SW 1271 (cell line): ENCODE measurements around the gene ST3GAL6.

Source experiments
- DNase-seq, 2 experiments: peaks; one replicate each; lab custom pipeline; 2025; lab: John Stamatoyannopoulos, UW

The ST3GAL6 gene, protein sequence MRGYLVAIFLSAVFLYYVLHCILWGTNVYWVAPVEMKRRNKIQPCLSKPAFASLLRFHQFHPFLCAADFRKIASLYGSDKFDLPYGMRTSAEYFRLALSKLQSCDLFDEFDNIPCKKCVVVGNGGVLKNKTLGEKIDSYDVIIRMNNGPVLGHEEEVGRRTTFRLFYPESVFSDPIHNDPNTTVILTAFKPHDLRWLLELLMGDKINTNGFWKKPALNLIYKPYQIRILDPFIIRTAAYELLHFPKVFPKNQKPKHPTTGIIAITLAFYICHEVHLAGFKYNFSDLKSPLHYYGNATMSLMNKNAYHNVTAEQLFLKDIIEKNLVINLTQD

GRCh38 chr3:98763076-98763475 is at the start of gene ST3GAL6:
Gene ST3GAL6, plus strand, starts transcription at chr3:98763340. Its CDS starts 5,101 bp downstream, at chr3:98768441.
- DNase-seq: no peak

DNA sequence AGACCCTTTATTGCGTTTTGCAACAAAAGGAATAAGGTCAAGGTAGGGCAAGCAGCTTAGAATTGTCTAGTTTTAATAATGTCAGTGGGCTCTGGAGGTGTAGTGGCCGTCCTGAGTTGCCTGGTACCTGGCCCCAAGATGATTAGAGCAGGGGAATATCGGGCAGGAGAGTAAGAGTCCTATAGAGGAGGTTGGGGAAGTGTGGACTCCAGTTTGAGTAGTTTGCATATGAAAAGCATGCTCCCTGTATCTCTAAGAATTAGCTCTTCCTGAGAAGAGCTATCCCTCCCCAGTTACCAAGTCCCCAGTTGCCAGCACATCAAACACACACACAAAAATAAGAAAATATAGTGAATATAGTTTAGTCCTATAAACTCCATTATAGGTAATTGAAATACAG is 49.2 kb upstream of the ST3GAL6 start:
- no peak for DNase-seq

- DNase-seq: no peak
Observed at GRCh38 chr3:98717584-98717983, 45.6 kb upstream of the ST3GAL6 start.

GRCh38 chr3:98718730-98719129 is 44.4 kb upstream of the ST3GAL6 start:
- DNase-seq: no peak

- DNase-seq: no peak
Observed at GRCh38 chr3:98721776-98722175, 41.4 kb upstream of the ST3GAL6 start.

GRCh38 chr3:98722389-98722788 is 40.8 kb upstream of the ST3GAL6 start:
- DNase-seq: no peak

DNA sequence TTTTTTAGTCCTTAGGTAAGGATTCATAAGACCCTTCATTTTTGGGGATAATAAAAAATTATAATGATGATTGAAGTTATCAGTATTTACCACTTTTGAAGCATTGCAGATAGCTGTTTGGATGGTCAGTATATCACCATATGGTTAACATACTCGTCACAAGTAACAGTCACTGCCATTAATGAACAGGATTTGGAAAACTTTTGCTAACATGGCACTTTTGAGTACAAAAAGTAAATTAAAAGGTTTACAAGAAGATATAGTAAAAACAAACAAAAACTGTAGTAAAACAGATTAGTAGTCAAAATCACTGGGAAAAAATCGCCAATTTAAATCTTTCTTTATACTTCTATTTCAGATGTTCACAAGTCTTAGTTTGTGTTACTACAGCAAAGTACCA is 37.8 kb upstream of the ST3GAL6 start:
- no peak for DNase-seq

GRCh38 chr3:98726084-98726483 is 37.1 kb upstream of the ST3GAL6 start:
- no peak for DNase-seq

GRCh38 chr3:98727638-98728037 is 35.5 kb upstream of the ST3GAL6 start:
- DNase-seq: no peak

DNA sequence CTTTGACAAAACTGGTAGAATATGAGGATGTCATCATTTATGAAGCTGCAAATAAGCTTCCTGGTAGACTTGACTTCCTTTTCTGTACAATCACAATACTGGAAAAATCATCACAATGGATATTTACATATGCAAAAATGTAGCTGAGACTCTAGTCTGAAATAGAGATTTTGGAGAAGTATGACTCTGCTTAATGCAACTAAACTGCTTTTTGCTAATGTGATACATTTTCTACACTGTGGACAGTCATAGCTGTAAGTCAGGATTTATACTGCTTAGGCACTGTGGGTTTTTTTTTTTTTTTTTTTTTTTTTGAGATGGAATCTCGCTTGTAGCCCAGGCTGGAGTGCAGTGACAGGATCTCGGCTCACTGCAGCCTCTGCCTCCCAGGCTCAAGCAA is 34.5 kb upstream of the ST3GAL6 start:
- DNase-seq: no peak

DNA sequence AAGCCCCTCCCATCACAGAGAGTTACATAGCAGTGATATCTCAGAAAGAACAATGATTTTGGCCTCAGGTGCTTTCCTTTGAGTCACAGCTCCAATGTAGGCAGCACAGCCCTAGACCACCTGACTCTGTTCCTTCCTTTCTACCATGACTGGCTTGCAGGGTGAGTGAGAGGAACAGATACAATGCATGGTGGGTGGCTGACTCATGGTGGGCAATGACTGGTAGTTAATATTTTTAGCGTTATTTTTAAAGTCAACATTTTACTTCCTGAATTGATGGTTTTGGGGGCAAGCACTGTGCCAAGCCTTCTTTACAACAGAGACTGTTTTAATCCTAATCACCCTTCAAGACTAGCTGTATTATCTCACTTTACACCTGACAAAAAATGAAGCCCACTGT is 32.8 kb upstream of the ST3GAL6 start:
- DNase-seq: no peak

DNA sequence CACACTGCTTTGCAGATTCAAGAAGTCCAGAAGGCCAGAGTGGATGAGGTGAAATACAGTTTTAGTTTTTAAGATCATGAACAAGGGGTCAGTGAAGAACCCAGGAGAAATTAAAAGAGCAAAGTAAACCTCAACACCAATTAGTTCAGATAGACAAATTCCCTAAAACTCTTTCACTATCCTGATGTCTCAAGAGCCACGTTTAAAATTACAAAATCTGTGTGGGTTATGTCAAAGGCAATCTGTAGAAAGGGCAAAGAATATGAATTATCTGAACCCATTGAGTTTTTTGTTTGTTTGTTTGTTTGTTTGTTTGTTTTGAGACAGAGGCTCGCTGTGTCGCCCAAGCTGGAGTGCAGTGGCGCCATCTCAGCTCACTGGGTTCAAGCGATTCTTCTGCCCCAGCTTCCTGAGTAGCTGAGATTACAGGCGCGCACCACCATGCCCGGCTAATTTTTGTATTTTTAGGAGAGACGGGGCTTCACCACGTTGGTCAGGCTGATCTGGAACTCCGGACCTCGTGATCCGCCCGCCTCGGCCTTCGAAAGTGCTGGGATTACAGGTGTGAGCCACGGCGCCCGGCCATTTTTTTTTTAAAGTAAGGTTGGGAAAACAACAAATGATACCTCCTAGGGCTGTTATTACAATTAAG is 32.1 kb upstream of the ST3GAL6 start:
- DNase-seq: no peak

GRCh38 chr3:98731720-98732285 is 31.3 kb upstream of the ST3GAL6 start:
- peak in 1 of 2 experiments; percentile 37 for DNase-seq

- peak; percentile 28 to 68 for DNase-seq
Observed at GRCh38 chr3:98732286-98733052, 30.7 kb upstream of the ST3GAL6 start.

DNA sequence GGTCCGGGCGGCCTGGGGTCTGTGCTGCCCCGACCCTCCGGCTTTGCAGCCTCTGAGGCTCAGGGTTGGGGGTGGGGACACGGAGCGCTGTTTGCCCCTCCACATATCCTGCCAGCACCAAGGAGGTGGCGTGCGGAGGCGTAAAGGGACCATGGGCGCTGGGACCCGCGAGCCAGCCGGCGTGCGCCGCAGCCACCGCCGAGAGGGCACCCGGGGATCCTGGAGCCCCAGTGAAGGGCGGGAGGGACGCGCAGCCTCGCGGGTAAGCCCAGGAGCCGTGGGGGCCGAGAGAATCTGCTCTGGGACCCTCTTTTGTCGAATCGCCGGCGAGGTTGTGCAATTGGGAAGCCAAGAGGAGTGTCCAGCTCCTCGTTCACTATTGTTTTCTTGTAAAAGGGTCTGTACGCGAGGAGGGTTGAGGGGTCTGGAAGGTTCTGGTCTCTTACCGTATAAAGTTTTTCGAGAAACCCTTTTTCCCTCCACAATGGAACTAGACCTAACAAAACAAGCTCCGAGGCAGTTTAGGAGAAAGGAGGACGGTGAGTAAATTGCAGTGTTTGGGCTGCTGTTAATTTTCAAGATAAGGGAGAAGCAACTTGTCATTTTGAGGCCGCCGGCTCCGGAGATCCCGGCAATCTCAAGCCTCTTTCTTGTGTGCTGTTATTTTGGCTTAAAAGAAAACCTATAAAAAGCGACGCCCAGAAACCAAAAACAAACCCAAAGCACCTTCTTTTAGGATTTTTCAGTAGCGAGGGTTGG is 29.9 kb upstream of the ST3GAL6 start:
- peak in 1 of 2 experiments; percentile 35 for DNase-seq

GRCh38 chr3:98733812-98734281 is 29.3 kb upstream of the ST3GAL6 start:
- no peak for DNase-seq

GRCh38 chr3:98734306-98734705 is 28.8 kb upstream of the ST3GAL6 start:
- DNase-seq: no peak

DNA sequence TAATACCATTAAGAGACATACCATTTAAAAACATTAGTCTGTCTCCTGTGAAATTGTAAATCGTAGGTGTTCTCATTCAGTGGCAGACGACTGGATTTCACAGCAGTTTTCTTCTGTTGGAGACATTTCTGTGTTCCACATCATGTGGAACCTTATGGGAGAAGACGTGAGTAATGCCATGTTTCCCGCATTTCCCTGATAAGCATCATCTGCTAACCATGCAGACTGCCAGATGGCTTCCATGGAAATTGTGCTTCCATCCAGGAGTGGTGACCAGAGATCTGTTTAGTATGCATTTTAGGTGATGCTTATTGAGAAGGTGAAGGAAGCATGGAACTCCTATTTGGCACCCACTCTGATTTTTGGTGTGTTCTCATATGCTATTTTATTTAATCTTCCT is 28.4 kb upstream of the ST3GAL6 start:
- DNase-seq: no peak

DNA sequence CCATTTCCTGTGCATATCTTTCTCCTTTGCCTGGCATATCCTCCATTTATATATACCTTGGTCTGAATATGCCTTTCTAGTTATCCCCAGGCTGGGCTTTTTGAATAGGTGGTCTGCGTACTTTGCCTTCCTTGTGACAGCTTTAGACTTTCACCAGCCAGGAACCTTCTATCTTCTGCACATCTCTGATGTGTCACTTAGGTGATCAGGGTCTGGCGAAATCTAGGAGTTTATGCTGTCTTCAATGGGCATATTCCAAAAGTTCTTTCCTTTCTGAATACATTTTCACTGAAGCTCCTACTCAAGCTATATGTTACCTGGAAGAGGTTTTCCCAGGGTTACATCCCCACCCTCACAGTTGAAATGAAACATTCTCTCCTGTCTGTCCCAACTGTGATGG is 27.8 kb upstream of the ST3GAL6 start:
- DNase-seq: no peak

GRCh38 chr3:98735761-98736269 is 27.3 kb upstream of the ST3GAL6 start:
- DNase-seq: no peak

DNA sequence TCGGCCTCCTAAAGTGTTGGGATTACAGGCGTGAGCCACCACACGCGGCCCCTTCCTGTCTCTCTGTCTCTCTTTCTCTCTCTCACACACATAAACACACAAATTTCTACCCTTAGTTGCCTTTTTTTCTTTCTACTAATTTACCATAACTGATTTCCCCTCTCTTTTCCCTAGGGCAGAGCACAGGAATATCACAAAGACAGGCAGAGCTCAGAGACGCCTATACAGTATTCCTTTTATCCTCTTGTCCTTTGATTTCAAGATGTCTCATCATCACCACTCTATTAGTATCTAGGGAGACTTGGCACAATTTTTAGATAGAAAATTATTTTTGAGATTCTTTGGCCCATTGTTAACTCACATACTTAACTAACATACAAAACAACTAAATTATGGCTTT is 25.8 kb upstream of the ST3GAL6 start:
- DNase-seq: no peak
